Keratinocyte (primary cell): ENCODE results near the gene RBFOX2.

Experiments
- CTCF ChIP-seq, 3 experiments: IDR thresholded peaks in 1 of 3; conservative IDR thresholded peaks in 1 of 3; optimal IDR thresholded peaks in 1 of 3; 2 replicates in 2 of 3; 3 replicates in 1 of 3; pipeline versions ENCODE3 to v1.5.1; 2011; ENCODE audit warnings: low read length in 3 of 3, mild to moderate bottlenecking in 3 of 3, moderate library complexity in 2 of 3, control low read depth in 1 of 3, inconsistent platforms in 1 of 3; ENCODE audit not compliant: insufficient read depth in 2 of 3; ENCODE audit errors: extremely low read depth in 1 of 3
- EZH2 ChIP-seq: IDR thresholded peaks from one replicate; pipeline ENCODE4 v1.6.1; 2012; ENCODE audit warnings: inconsistent platforms, mild to moderate bottlenecking, low read length, moderate library complexity

GRCh38 chr22:36017651-36018091, 11.0 kb downstream of the RBFOX2 start:
- TF ChIP-seq CTCF (optimal IDR thresholded peaks at IDR 0.05 in 1 of 3, IDR thresholded peaks at IDR 0.05 in 1 of 3, conservative IDR thresholded peaks at IDR 0.05 in 1 of 3; ENCODE audit: extremely low read depth in 1 of 3, insufficient read depth in 2 of 3, low read length in 3 of 3) (no peak), EZH2 (no peak)
